DOHH2 (cell line): Measurements from ENCODE around the gene OR5B21.

ENCODE experiments used
- H3F3A ChIP-seq: fragments of 200-600 bp; sonication (generic), shearing (Covaris generic); 2 replicates; pipeline ENCODE4 v1.6.0; 2016; ENCODE audit warnings: antibody characterized with exemption, mild to moderate bottlenecking; ENCODE audit not compliant: control insufficient read depth, insufficient read depth
- H3K27ac ChIP-seq: fragments of 200-600 bp; sonication (generic); 2 replicates; pipeline ENCODE4 v1.5.1; 2014; ENCODE audit warnings: low read depth, mild to moderate bottlenecking, low read length, moderate library complexity
- H3K27me3 ChIP-seq: fragments of 200-600 bp; sonication (generic); 2 replicates; pipeline ENCODE4 v1.6.1; 2014; ENCODE audit warnings: mild to moderate bottlenecking, low read length, mixed read lengths; ENCODE audit not compliant: control insufficient read depth
- H3K36me3 ChIP-seq: fragments of 200-600 bp; sonication (generic); 2 replicates; pipeline ENCODE4 v1.6.1; 2014; ENCODE audit warnings: mild to moderate bottlenecking, low read length, moderate library complexity, mixed read lengths; ENCODE audit not compliant: control insufficient read depth
- H3K4me1 ChIP-seq: fragments of 200-600 bp; sonication (generic); 2 replicates; pipeline ENCODE4 v1.6.1; 2014; ENCODE audit warnings: mild to moderate bottlenecking, low read length, mixed read lengths; ENCODE audit not compliant: control insufficient read depth
- H3K4me2 ChIP-seq: fragments of 200-600 bp; sonication (generic); 2 replicates; pipeline ENCODE4 v1.6.0; 2014; ENCODE audit warnings: mild to moderate bottlenecking, low read length, moderate library complexity
- H3K4me3 ChIP-seq: fragments of 200-600 bp; sonication (generic); 2 replicates; pipeline ENCODE4 v1.5.1; 2014; ENCODE audit warnings: mild to moderate bottlenecking, low read length, mixed read lengths
- H3K79me2 ChIP-seq: fragments of 200-600 bp; sonication (generic); 2 replicates; pipeline ENCODE4 v1.6.1; 2014; ENCODE audit warnings: mild to moderate bottlenecking, low read length, mixed read lengths; ENCODE audit not compliant: control insufficient read depth
- H3K9me2 ChIP-seq: fragments of 200-600 bp; sonication (generic); replicated peaks from 2 replicates; pipeline ENCODE4 v1.6.1; 2014; ENCODE audit warnings: mild to moderate bottlenecking, low read length, mixed read lengths; ENCODE audit not compliant: control insufficient read depth
- H3K9me3 ChIP-seq: fragments of 200-600 bp; sonication (generic); 2 replicates; pipeline ENCODE4 v1.6.1; 2014; ENCODE audit warnings: antibody characterized with exemption, low read length, mixed read lengths; ENCODE audit not compliant: control insufficient read depth, insufficient read depth
- H4K20me1 ChIP-seq: fragments of 200-600 bp; sonication (generic); 2 replicates; pipeline ENCODE4 v1.6.0; 2014; ENCODE audit warnings: low read depth, mild to moderate bottlenecking, antibody characterized with exemption, low read length, moderate library complexity; ENCODE audit not compliant: control insufficient read depth, insufficient read depth
- CTCF ChIP-seq: fragments of 200-600 bp; sonication (generic); IDR thresholded peaks from one replicate; pipeline ENCODE4 v1.5.1; 2014; ENCODE audit warnings: antibody characterized with exemption, mild to moderate bottlenecking, low read depth, low read length; ENCODE audit not compliant: poor library complexity, severe bottlenecking
- EZH2phosphoT487 ChIP-seq: fragments of 200-600 bp; sonication (generic); IDR thresholded peaks from 2 replicates; pipeline ENCODE4 v1.6.1; 2017; ENCODE audit warnings: borderline replicate concordance, mild to moderate bottlenecking, antibody characterized with exemption, low read length, moderate library complexity, mixed read lengths

Gene OR5B21

GRCh38 chr11:58508005-58508404 lies at the start of gene OR5B21:
OR5B21 (minus strand) TSS chr11:58508105; CDS start chr11:58508105, 0 bp downstream.
- Histone ChIP-seq H3K27me3 (no peaks in the 10 kb centered on the region), H3F3A (no peaks in the 10 kb centered on the region), H3K79me2 (no peaks in the 10 kb centered on the region), H3K9me2 (no peaks in the 10 kb centered on the region), H3K4me3 (no peak within 1 kb of the TSS), H4K20me1 (no peaks in the 10 kb centered on the region), H3K4me2 (no peak within 1 kb of the TSS), H3K9me3 (no peaks in the 10 kb centered on the region), H3K4me1 (no peaks in the 10 kb centered on the region), H3K27ac (no peak within 1 kb of the TSS), H3K36me3 (no peaks in the 10 kb centered on the region)
- TF ChIP-seq CTCF (no peak), EZH2phosphoT487 (no peak)

GRCh38 chr11:58549644-58550043 lies 41.7 kb upstream of the OR5B21 start:
- Histone ChIP-seq H3K36me3 (peaks cover 98% of the 10 kb centered on the region), H3F3A (no peaks in the 10 kb centered on the region), H4K20me1 (no peaks in the 10 kb centered on the region), H3K9me2 (no peaks in the 10 kb centered on the region), H3K79me2 (no peaks in the 10 kb centered on the region), H3K4me3 (no peak overlapping the region), H3K4me1 (no peaks in the 10 kb centered on the region), H3K4me2 (no peak overlapping the region), H3K27ac (no peak overlapping the region), H3K9me3 (no peaks in the 10 kb centered on the region), H3K27me3 (no peaks in the 10 kb centered on the region)
- TF ChIP-seq EZH2phosphoT487 (no peak), CTCF (no peak)

GRCh38 chr11:58546841-58547240 lies 38.9 kb upstream of the OR5B21 start:
- H3K79me2 ChIP-seq: no peaks in the 10 kb centered on the region
- H3F3A ChIP-seq: no peaks in the 10 kb centered on the region; the same call in 1 of the 2 replicates
- no peaks in the 10 kb centered on the region for H3K9me2 ChIP-seq
- TF ChIP-seq EZH2phosphoT487: no peak
- no peak for TF ChIP-seq CTCF
- H3K27ac ChIP-seq: no peak overlapping the region
- no peaks in the 10 kb centered on the region for H3K4me1 ChIP-seq
- H3K36me3 ChIP-seq: peaks cover 91% of the 10 kb centered on the region
- H4K20me1 ChIP-seq: no peaks in the 10 kb centered on the region
- no peak overlapping the region for H3K4me2 ChIP-seq
- no peaks in the 10 kb centered on the region for H3K27me3 ChIP-seq
- no peaks in the 10 kb centered on the region for H3K9me3 ChIP-seq
- H3K4me3 ChIP-seq: no peak overlapping the region

GRCh38 chr11:58531865-58532341 lies 24.0 kb upstream of the OR5B21 start:
- Histone ChIP-seq H3K27me3 (no peaks in the 10 kb centered on the region), H3K4me2 (no peak overlapping the region), H3K4me3 (no peak overlapping the region), H3K9me2 (no peaks in the 10 kb centered on the region), H3K27ac (no peak overlapping the region), H4K20me1 (peaks cover 6% of the 10 kb centered on the region; the same call in 1 of the 2 replicates), H3F3A (peaks cover 7% of the 10 kb centered on the region), H3K4me1 (peaks cover 15% of the 10 kb centered on the region), H3K36me3 (peaks cover 79% of the 10 kb centered on the region), H3K9me3 (no peaks in the 10 kb centered on the region), H3K79me2 (peaks cover 16% of the 10 kb centered on the region)
- no peak for TF ChIP-seq CTCF
- no peak for TF ChIP-seq EZH2phosphoT487
